Stomach (tissue), 9 donors: ENCODE results near the gene PYHIN1. TPM values are rescaled to one million over a fixed set of nuclear protein-coding genes. Genes with fewer than 3 reads are reported as not detected.

Source experiments
- DNase-seq, 2 donors: peaks; one replicate each; pipeline versions ENCODE4 v3.0.0 to v3.0.0-alpha.2; 2013 to 2019
- H3K27ac ChIP-seq, 5 donors: fragments of 200-600 bp in 4 of 5; sonication (generic) in 4 of 5; one replicate each; pipeline ENCODE4 v1.5.1; 2013 to 2019; ENCODE audit warnings: mild to moderate bottlenecking in 1 of 5, moderate library complexity in 1 of 5
- H3K27me3 ChIP-seq, 3 donors: fragments of 200-600 bp; sonication (generic); one replicate each; pipeline ENCODE4 v1.5.1; 2017 to 2019; ENCODE audit warnings: mixed run types in 1 of 3
- H3K36me3 ChIP-seq, 4 donors: fragments of 200-600 bp; sonication (generic); 1 replicate in 3 of 4; 2 replicates in 1 of 4; pipeline ENCODE4 v1.5.1; 2016 to 2019
- H3K4me1 ChIP-seq, 4 donors: fragments of 200-600 bp; sonication (generic); one replicate each; pipeline ENCODE4 v1.5.1; 2016 to 2019
- H3K4me3 ChIP-seq, 4 donors: fragments of 200-600 bp; sonication (generic) in 3 of 4; one replicate each; pipeline ENCODE4 v1.5.1; 2016 to 2019; ENCODE audit warnings: mild to moderate bottlenecking in 1 of 4
- H3K9me3 ChIP-seq, 4 donors: fragments of 200-600 bp; sonication (generic); one replicate each; pipeline ENCODE4 v1.5.1; 2016 to 2019
- CTCF ChIP-seq, 7 experiments: fragments of 450-650 bp in 4 of 7; fragments of 200-600 bp in 3 of 7; sonication (generic) in 3 of 7; IDR thresholded peaks; one replicate each; pipeline ENCODE4 v1.5.1; 2016 to 2019; ENCODE audit warnings: antibody characterized with exemption in 7 of 7, control low read depth in 2 of 7, mild to moderate bottlenecking in 1 of 7
- EP300 ChIP-seq: sonication (generic); formaldehyde crosslinking; IDR thresholded peaks from one replicate; pipeline ENCODE4 v1.6.1; 2017; ENCODE audit warnings: antibody characterized with exemption
- POLR2A ChIP-seq, 4 donors: fragments of 450-650 bp; IDR thresholded peaks; one replicate each; pipeline ENCODE4 v1.6.1; 2016; ENCODE audit warnings: antibody characterized with exemption in 4 of 4, control low read depth in 2 of 4, mild to moderate bottlenecking in 1 of 4, moderate library complexity in 1 of 4
- POLR2AphosphoS5 ChIP-seq, 3 donors: sonication (generic); formaldehyde crosslinking; IDR thresholded peaks; one replicate each; pipeline ENCODE4 v1.6.1; 2016; ENCODE audit warnings: antibody characterized with exemption in 3 of 3
- WGBS, 5 donors: extraction: QIAGEN DNeasy Blood & Tissue Kit in 3 of 5; methylation state at CpG; one replicate each; pipeline versions ENCODE4 v1.1.5 to v1.1.7; 2013 to 2018; 5-methylcytosine and 5-hydroxymethylcytosine counted together
- intact Hi-C: fragments of 100-400 bp; cut with DNase I; formaldehyde crosslinking; loops from one replicate; pipeline ENCODE4 v1.15.1; 2023; ENCODE audit warnings: low total_unique reads
- polyA plus RNA-seq, 3 donors: library from polyadenylated mRNA; stranded (reverse); fragments of 200-250 nt; gene quantifications; one replicate each; pipeline ENCODE4 v1.2.3, GENCODE V29; 2013
- total RNA-seq, 5 donors: library from RNA; depleted of rRNA; stranded (reverse); fragments of >200 nt; gene quantifications; one replicate each; pipeline versions ENCODE4 v1.1.0 to v1.2.3, GENCODE V29; 2014 to 2016
- donor health status: healthy with polysubstance abuse.
- donor health status: Bipolar disorder and iron deficiency.
- donor health status: healthy.

The PYHIN1 gene
- total and polyA plus RNA-seq, 8 donors = 0.25 to 79.9 (median 2.3) TPM; not detected in 1

- intact Hi-C loops = loop anchor here (5.0 kb wide), 1 partner anchor 795 kb away; no protein-coding TSS in a partner anchor
- no peak for DNase-seq
These were observed 65.6 kb downstream of the PYHIN1 start for GRCh38 chr1:158996998-158997397.

GRCh38 chr1:158998037-158998780 is 66.9 kb downstream of the PYHIN1 start:
- Histone ChIP-seq H3K27me3 (peaks cover 0 to 4% (median 0%) of the 10 kb centered on the region in 3 donors), H3K27ac (peak overlapping the region in 2 of 5 donors; percentile 82 to 84), H3K4me1 (peaks cover 0 to 27% (median 10%) of the 10 kb centered on the region in 4 donors), H3K4me3 (peak overlapping the region in 2 of 4 donors; percentile 42 to 45), H3K36me3 (no peaks in the 10 kb centered on the region), H3K9me3 (peaks cover 0 to 5% (median 0%) of the 10 kb centered on the region in 4 donors)
- DNase-seq = no peak
- intact Hi-C loops = loop anchor here (5.0 kb wide), 1 partner anchor 796 kb away; no protein-coding TSS in a partner anchor
- no peak for TF ChIP-seq POLR2AphosphoS5 (IDR thresholded peaks at IDR 0.05)
- no peak for TF ChIP-seq EP300
- TF ChIP-seq POLR2A (IDR thresholded peaks at IDR 0.05) = no peak
- TF ChIP-seq CTCF (IDR thresholded peaks at IDR 0.05) = no peak
- WGBS, 5 donors = 40 to 46% (median 45%) methylated on average over 6 of the region's 6 CpGs

More at GRCh38 chr1:158996998-158997397, 65.6 kb downstream of the PYHIN1 start:
- Histone ChIP-seq H3K27ac (no peak overlapping the region), H3K27me3 (peaks cover 0 to 4% (median 0%) of the 10 kb centered on the region in 3 donors), H3K36me3 (no peaks in the 10 kb centered on the region), H3K4me1 (peaks cover 0 to 27% (median 10%) of the 10 kb centered on the region in 4 donors), H3K9me3 (peaks cover 0 to 5% (median 0%) of the 10 kb centered on the region in 4 donors), H3K4me3 (no peak overlapping the region)
- WGBS, 5 donors = 69 to 75% (median 73%) methylated on average over 5 of the region's 5 CpGs
- TF ChIP-seq CTCF (IDR thresholded peaks at IDR 0.05) (no peak), POLR2A (IDR thresholded peaks at IDR 0.05) (no peak)

- H3K36me3 ChIP-seq = no peaks in the 10 kb centered on the region
- peaks cover 0 to 4% (median 0%) of the 10 kb centered on the region in 3 donors for H3K27me3 ChIP-seq
- peak in 1 of 2 donors; percentile 85 for DNase-seq
- TF ChIP-seq CTCF (IDR thresholded peaks at IDR 0.05) (peak in 5 of 7 experiments; percentile 67 to 94 (median 81)), POLR2AphosphoS5 (IDR thresholded peaks at IDR 0.05) (no peak), EP300 (no peak)
- H3K4me1 ChIP-seq = peaks cover 0 to 27% (median 10%) of the 10 kb centered on the region in 4 donors
- intact Hi-C loops = loop anchor here (5.0 kb wide), 1 partner anchor 796 kb away; no protein-coding TSS in a partner anchor
- peak overlapping the region; percentile 35 to 45 (median 38) for H3K4me3 ChIP-seq
- 7 to 19% (median 11%) methylated on average over 13 of the region's 13 CpGs for WGBS, 5 donors
- peaks cover 0 to 5% (median 0%) of the 10 kb centered on the region in 4 donors for H3K9me3 ChIP-seq
- peak overlapping the region in 4 of 5 donors; percentile 79 to 84 (median 82) for H3K27ac ChIP-seq
These were observed 67.4 kb downstream of the PYHIN1 start for GRCh38 chr1:158998781-158999161.

- Histone ChIP-seq H3K4me1 (peaks cover 0 to 27% (median 10%) of the 10 kb centered on the region in 4 donors), H3K27me3 (peaks cover 0 to 4% (median 0%) of the 10 kb centered on the region in 3 donors), H3K27ac (peak overlapping the region; percentile 76 to 84 (median 81)), H3K4me3 (peak overlapping the region; percentile 35 to 45 (median 38)), H3K9me3 (peaks cover 0 to 5% (median 0%) of the 10 kb centered on the region in 4 donors), H3K36me3 (no peaks in the 10 kb centered on the region)
- peak in 1 of 2 donors; percentile 92 for DNase-seq
- TF ChIP-seq EP300 (no peak), POLR2AphosphoS5 (IDR thresholded peaks at IDR 0.05) (peak; percentile 18 to 89 (median 86)), POLR2A (IDR thresholded peaks at IDR 0.05) (no peak), CTCF (IDR thresholded peaks at IDR 0.05) (no peak)
- WGBS, 5 donors = 14 to 30% (median 16%) methylated on average over 11 of the region's 11 CpGs
- intact Hi-C loops = loop anchor here (5.0 kb wide), 1 partner anchor 797 kb away; no protein-coding TSS in a partner anchor
These were observed 68.1 kb downstream of the PYHIN1 start for GRCh38 chr1:158999316-159000069.
